Ecto neural progenitor cell (in vitro differentiated cells): ENCODE results near the gene BCL2A1.
"Not testable (repeated sequence)": the region's sequence is repeated elsewhere in the genome, so short reads cannot be mapped to it uniquely, and the experiment has no call there.

Source experiments
- DNase-seq: peaks from one replicate; pipeline ENCODE4 v3.0.0-alpha.2; 2018; ENCODE audit warnings: low spot score

Gene BCL2A1

GRCh38 chr15:79960502-79961212 lies 10.3 kb downstream of the BCL2A1 start:
- no peak for DNase-seq

GRCh38 chr15:79957741-79958140 lies 13.3 kb downstream of the BCL2A1 start:
- DNase-seq = no peak

DNA sequence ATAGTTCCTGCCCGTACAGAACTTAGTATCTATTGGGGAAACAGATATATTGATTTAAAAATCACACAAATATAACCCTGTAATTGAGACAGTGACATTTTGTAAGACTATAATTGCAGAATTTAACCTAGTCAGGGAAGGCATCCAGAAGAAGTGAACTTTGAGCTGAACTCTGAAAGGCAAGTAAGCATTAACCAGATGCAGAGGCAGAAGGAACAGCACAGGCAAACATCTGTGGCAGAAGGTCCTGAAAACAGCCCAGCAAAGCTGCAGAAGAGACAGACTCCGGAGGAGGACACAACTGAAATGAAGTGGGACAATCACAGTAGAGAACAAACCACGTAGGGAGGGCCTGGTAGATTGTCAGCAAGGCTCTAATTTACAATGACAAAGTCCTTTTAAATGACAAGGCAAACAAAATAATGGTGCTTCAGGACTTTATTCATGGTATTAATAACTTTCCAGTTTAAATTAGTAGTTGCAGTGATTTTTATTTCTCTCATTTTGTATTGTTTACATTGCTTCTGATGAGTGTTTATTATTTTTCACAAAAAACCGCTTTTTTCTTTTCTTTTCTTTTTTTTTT lies 14.5 kb downstream of the BCL2A1 start:
- no peak for DNase-seq

GRCh38 chr15:79954661-79955060 lies 16.3 kb downstream of the BCL2A1 start:
- no peak for DNase-seq

- DNase-seq = no peak
Measured at GRCh38 chr15:79953951-79954444, 17.0 kb downstream of the BCL2A1 start.

- DNase-seq = no peak
Measured at GRCh38 chr15:79952329-79952728, 18.7 kb downstream of the BCL2A1 start.

DNA sequence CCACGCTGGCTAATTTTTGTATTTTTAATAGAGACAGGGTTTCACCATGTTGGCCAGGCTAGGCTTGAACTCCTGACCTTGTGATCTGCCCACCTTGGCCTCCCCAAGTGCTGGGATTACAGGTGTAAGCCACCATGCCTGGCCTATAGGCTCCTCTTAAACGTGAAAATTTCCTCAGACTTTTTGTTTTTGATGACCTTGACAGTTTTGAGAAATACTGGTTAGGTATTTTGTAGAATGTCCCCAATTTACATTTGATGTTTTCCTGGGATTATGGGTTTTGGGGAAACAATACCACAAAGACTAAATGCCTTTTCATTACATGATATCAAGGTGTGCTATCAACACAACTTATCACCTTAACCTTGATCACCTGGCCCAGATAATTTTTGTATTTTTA lies 20.7 kb downstream of the BCL2A1 start:
- DNase-seq = no peak

- DNase-seq = no peak
Measured at GRCh38 chr15:79948761-79949160, 22.2 kb downstream of the BCL2A1 start.

DNA sequence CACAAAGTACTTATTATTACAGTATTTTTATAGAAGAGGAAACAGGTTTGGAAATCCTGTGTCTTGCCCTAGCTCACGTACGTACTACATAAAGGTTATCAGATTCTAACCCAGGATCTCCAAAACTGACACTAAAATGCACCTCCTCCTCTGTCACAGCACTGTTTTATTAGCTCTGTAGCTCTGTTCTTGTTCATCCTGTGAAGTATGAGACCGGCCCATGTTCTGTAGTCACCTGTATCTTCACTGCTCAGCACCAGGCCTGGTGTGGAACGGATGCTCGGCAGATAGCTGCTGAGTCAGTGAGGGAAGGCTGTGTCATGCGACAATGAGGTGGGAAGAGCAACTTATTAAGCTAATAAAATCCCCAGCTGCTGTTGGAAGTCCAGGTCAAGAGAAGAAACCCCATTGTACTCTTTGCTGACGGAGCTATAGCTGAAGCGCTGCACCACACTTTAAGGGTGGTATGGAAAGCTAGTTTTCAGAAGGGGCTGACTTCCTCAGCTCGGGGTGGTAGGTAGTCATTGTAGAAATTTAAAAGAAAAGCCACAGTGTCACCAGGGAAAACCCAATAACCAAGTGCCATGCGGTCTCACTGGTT lies 22.8 kb downstream of the BCL2A1 start:
- no peak for DNase-seq

DNA sequence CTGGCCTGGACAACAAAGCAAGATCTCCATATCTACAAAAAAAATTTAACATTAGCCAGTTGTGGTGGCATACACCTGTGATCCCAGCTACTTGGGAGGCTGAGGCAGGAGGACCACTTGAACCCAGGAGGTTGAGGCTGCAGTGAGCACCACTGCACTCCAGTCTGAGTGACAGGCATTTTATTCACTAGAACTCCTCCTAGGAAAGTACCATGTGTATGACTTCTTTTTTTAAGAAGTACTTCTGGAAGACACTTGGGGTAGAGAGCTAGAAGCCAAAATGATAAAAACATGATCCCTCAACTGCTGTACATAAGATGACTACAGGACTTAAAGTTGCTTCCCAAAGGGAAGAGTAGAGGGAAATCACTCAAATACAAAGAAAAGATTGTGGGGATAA lies 24.0 kb downstream of the BCL2A1 start:
- no peak for DNase-seq

- DNase-seq = no peak
Measured at GRCh38 chr15:79944622-79945021, 26.4 kb downstream of the BCL2A1 start.

DNA sequence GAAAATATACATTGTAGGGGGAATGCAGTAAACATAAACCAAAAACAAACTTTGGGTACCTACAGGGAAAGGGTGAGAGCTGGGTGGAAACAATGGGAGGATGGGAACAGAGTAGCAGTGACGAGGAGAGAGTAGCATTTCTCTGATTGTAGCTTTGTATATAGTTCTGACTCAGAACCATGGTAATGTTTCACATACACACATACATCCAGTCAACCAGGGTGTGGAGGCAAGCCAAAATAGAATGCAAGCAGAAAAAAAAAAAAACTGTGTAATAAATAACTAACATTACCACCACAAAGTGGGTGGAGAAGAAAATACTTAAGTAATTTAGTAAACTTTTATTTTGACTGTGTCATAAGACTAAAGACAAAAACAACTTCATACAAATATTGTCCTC lies 27.2 kb downstream of the BCL2A1 start:
- DNase-seq = no peak

GRCh38 chr15:79942741-79943481 lies 28.1 kb downstream of the BCL2A1 start:
- DNase-seq = no peak

DNA sequence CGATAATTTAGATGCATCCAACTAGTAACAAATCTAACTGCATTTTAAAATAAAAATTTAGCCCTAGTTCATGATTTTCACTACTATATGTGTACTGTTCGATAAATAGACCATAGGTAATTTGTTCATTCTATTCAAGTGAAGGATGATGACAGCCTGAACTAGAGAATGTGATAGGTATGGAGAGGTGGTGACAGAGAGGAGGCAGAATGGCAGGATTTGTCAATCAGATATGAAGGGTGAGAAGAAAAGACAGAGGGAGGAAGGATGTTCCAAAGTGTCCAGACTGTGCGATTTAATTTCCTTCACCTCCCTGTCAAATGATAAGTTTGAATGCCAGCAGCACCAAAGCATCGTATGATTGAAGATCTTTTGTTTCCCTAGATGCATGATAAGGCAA lies 31.6 kb downstream of the BCL2A1 start:
- no peak for DNase-seq

- no peak for DNase-seq
Measured at GRCh38 chr15:79938143-79938542, 32.9 kb downstream of the BCL2A1 start.

- not testable (repeated sequence) for DNase-seq
Measured at GRCh38 chr15:79935556-79936201, 35.3 kb downstream of the BCL2A1 start.

DNA sequence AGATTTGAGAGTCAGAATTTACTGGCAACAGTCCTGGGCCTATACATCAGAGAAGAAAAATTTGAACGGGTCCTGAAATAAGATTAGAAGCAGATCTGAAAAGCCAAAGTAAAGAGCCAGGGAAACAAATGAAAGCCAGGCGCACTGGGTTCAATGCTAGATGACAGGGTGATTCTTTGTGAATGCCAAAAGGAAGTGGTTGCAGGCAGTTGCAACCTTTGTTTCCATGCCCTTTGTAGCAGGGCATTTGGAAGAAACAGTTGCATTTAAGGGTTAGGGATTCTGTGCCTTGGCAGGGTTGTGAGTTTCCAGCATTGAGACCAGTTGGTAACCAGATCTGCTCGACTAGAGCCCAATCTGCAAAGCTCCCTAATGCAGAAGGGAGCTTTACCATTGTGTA lies 37.8 kb downstream of the BCL2A1 start:
- no peak for DNase-seq

DNA sequence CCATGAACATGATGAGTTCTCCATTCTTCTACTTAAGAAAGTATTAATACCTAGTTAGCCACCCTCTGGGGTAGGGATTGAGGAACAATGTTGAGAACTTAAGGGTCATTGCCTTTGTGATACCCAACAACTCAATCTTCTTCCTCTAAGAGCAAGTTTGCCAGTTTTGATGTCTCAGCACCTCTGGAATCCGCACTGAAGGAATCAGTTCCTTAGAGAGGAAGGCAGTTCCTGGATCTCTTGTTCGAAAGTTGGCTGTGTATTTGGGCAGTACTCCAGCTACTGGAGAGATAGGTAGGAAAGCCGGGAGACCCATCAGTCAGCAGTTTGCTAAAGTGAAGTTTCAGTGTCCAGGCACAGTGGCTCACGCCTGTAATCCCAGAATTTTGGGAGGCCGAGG lies 38.5 kb downstream of the BCL2A1 start:
- DNase-seq = no peak

- DNase-seq = no peak
Measured at GRCh38 chr15:79930516-79930915, 40.5 kb downstream of the BCL2A1 start.

DNA sequence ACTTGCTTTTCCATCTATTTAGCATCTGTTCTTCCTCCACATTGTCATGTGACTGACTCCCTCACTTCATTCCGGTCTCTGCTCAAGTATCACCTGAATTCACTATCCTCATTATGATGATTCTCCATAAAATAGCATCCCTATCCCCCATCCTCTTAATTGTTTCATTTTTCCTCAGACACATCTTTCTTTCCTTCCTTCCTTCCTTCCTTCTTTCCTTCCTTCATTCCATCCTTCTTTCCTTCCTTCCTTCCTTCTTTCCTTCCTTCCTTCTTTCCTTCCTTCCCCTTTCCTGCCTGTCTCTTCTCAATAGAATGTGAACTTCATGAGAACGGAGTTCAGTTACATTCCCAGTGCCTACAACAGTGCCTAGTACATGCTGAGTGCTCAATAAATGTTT lies 41.6 kb downstream of the BCL2A1 start:
- DNase-seq = no peak

DNA sequence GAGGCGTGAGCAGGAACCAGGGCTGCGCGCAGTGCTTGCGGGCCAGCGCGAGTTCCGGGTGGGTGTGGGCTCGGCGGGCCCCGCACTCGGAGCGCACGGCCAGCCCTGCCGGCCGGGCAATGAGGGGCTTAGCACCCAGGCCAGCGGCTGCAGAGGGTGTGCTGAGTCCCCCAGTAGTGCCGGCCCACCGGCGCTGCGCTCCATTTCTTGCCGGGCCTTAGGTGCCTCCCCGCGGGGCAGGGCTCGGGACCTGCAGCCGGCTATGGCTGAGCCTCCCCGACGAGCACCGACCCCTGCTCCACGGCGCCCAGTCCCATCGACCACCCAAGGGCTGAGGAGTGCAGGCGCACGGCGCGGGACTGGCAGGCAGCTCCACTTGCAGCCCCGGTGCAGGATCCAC lies 44.9 kb downstream of the BCL2A1 start:
- not testable (repeated sequence) for DNase-seq

GRCh38 chr15:79924379-79924778 lies 46.6 kb downstream of the BCL2A1 start:
- no peak for DNase-seq
